ENCODE data around the gene NDUFC1. TPM values are rescaled to one million over a fixed set of nuclear protein-coding genes. Genes with fewer than 3 reads are reported as not detected.
A peak's percentile ranks its signal among the peaks of the same experiment; 100 is the strongest.

The NDUFC1 gene
- total and polyA plus RNA-seq, 5 donors from 2014 or later: 23.2 to 207 (median 178) TPM

GRCh38 chr4:139278912-139279759, 23.1 kb downstream of the NDUFC1 start:
- Histone ChIP-seq H3K27ac (ENCODE audit: insufficient read depth, low read length, poor library complexity, severe bottlenecking) (no peak overlapping the region), H3K4me1 (ENCODE audit: control insufficient read depth, insufficient read depth, low read length, poor library complexity, severe bottlenecking) (peaks cover 19% of the 10 kb centered on the region), H3K4me3 (ENCODE audit: low read depth, low read length) (peak overlapping the region; percentile 53), H3K36me3 (ENCODE audit: control insufficient read depth, insufficient read depth, low read length) (no peaks in the 10 kb centered on the region), H3K9me3 (ENCODE audit: control insufficient read depth in 2 of 2, low read length in 2 of 2) (peaks cover 0 to 3% of the 10 kb centered on the region in 2 experiments), H3K27me3 (ENCODE audit: control insufficient read depth, insufficient read depth, low read length) (peaks cover 42% of the 10 kb centered on the region)
- peak overlapping the region; percentile 11 to 78 (median 64) for H3K4me3 Mint-ChIP-seq
- no peak for ATAC-seq (ENCODE audit: low read depth in 2 of 2)
- H3K36me3 Mint-ChIP-seq: peaks cover 4% of the 10 kb centered on the region
- peaks cover 5 to 25% (median 12%) of the 10 kb centered on the region in 4 donors for H3K4me1 Mint-ChIP-seq
- no peak overlapping the region for H3K27ac Mint-ChIP-seq
- peaks cover 0 to 2% (median 0%) of the 10 kb centered on the region in 7 donors for H3K9me3 Mint-ChIP-seq
- peaks cover 75% of the 10 kb centered on the region for H3K27me3 Mint-ChIP-seq
- peak in 1 of 3 donors; percentile 9 for DNase-seq

- no peak overlapping the region for H3K27ac Mint-ChIP-seq
- H3K36me3 Mint-ChIP-seq: peaks cover 7% of the 10 kb centered on the region
- H3K27ac ChIP-seq (ENCODE audit: insufficient read depth, low read length, poor library complexity, severe bottlenecking): no peak overlapping the region
- peaks cover 5 to 25% (median 12%) of the 10 kb centered on the region in 4 donors for H3K4me1 Mint-ChIP-seq
- H3K27me3 ChIP-seq (ENCODE audit: control insufficient read depth, insufficient read depth, low read length): peaks cover 42% of the 10 kb centered on the region
- H3K36me3 ChIP-seq (ENCODE audit: control insufficient read depth, insufficient read depth, low read length): no peaks in the 10 kb centered on the region
- no peak for DNase-seq
- H3K4me1 ChIP-seq (ENCODE audit: control insufficient read depth, insufficient read depth, low read length, poor library complexity, severe bottlenecking): peaks cover 19% of the 10 kb centered on the region
- H3K9me3 ChIP-seq (ENCODE audit: control insufficient read depth in 2 of 2, low read length in 2 of 2): no peaks in the 10 kb centered on the region
- H3K27me3 Mint-ChIP-seq: peaks cover 73% of the 10 kb centered on the region
- ATAC-seq (ENCODE audit: low read depth in 2 of 2): no peak
- H3K4me3 ChIP-seq (ENCODE audit: low read depth, low read length): no peak overlapping the region
- H3K9me3 Mint-ChIP-seq: peaks cover 0 to 2% (median 0%) of the 10 kb centered on the region in 7 donors
- peak overlapping the region; percentile 11 to 78 (median 62) for H3K4me3 Mint-ChIP-seq
Observed at GRCh38 chr4:139278485-139278884, 23.8 kb downstream of the NDUFC1 start.

- H3K36me3 ChIP-seq (ENCODE audit: control insufficient read depth, insufficient read depth, low read length): no peaks in the 10 kb centered on the region
- Mint-ChIP-seq H3K4me3 (peak overlapping the region in 1 of 4 donors; percentile 43), H3K27ac (no peak overlapping the region), H3K36me3 (peaks cover 7% of the 10 kb centered on the region), H3K27me3 (peaks cover 44% of the 10 kb centered on the region), H3K4me1 (peaks cover 5 to 21% (median 10%) of the 10 kb centered on the region in 4 donors), H3K9me3 (peaks cover 0 to 2% (median 0%) of the 10 kb centered on the region in 7 donors)
- no peak overlapping the region for H3K27ac ChIP-seq (ENCODE audit: insufficient read depth, low read length, poor library complexity, severe bottlenecking)
- no peak overlapping the region for H3K4me3 ChIP-seq (ENCODE audit: low read depth, low read length)
- H3K4me1 ChIP-seq (ENCODE audit: control insufficient read depth, insufficient read depth, low read length, poor library complexity, severe bottlenecking): peaks cover 19% of the 10 kb centered on the region
- no peak for ATAC-seq (ENCODE audit: low read depth in 2 of 2)
- no peaks in the 10 kb centered on the region for H3K9me3 ChIP-seq (ENCODE audit: control insufficient read depth in 2 of 2, low read length in 2 of 2)
- peaks cover 30% of the 10 kb centered on the region for H3K27me3 ChIP-seq (ENCODE audit: control insufficient read depth, insufficient read depth, low read length)
- DNase-seq: no peak
Observed at GRCh38 chr4:139275281-139275735, 27.0 kb downstream of the NDUFC1 start.

GRCh38 chr4:139274790-139275189, 27.5 kb downstream of the NDUFC1 start:
- H3K9me3 Mint-ChIP-seq: peaks cover 0 to 2% (median 0%) of the 10 kb centered on the region in 7 donors
- H3K9me3 ChIP-seq (ENCODE audit: control insufficient read depth in 2 of 2, low read length in 2 of 2): no peaks in the 10 kb centered on the region
- H3K27ac Mint-ChIP-seq: no peak overlapping the region
- peaks cover 39% of the 10 kb centered on the region for H3K27me3 Mint-ChIP-seq
- H3K4me3 Mint-ChIP-seq: no peak overlapping the region
- no peak overlapping the region for H3K27ac ChIP-seq (ENCODE audit: insufficient read depth, low read length, poor library complexity, severe bottlenecking)
- DNase-seq (no peak), ATAC-seq (ENCODE audit: low read depth in 2 of 2) (no peak)
- H3K4me1 ChIP-seq (ENCODE audit: control insufficient read depth, insufficient read depth, low read length, poor library complexity, severe bottlenecking): peaks cover 14% of the 10 kb centered on the region
- H3K27me3 ChIP-seq (ENCODE audit: control insufficient read depth, insufficient read depth, low read length): peaks cover 29% of the 10 kb centered on the region
- no peaks in the 10 kb centered on the region for H3K36me3 ChIP-seq (ENCODE audit: control insufficient read depth, insufficient read depth, low read length)
- H3K4me1 Mint-ChIP-seq: peaks cover 5 to 16% (median 10%) of the 10 kb centered on the region in 4 donors
- H3K36me3 Mint-ChIP-seq: peaks cover 7% of the 10 kb centered on the region
- H3K4me3 ChIP-seq (ENCODE audit: low read depth, low read length): no peak overlapping the region

GRCh38 chr4:139273835-139274234, 28.4 kb downstream of the NDUFC1 start:
- ATAC-seq (ENCODE audit: low read depth in 2 of 2) (no peak), DNase-seq (no peak)
- Mint-ChIP-seq H3K4me3 (no peak overlapping the region), H3K4me1 (peaks cover 0 to 7% (median 4%) of the 10 kb centered on the region in 4 donors), H3K36me3 (peaks cover 7% of the 10 kb centered on the region), H3K27ac (no peak overlapping the region), H3K27me3 (peaks cover 30% of the 10 kb centered on the region), H3K9me3 (no peaks in the 10 kb centered on the region)
- H3K4me3 ChIP-seq (ENCODE audit: low read depth, low read length): no peak overlapping the region
- H3K4me1 ChIP-seq (ENCODE audit: control insufficient read depth, insufficient read depth, low read length, poor library complexity, severe bottlenecking): peaks cover 5% of the 10 kb centered on the region
- H3K27ac ChIP-seq (ENCODE audit: insufficient read depth, low read length, poor library complexity, severe bottlenecking): no peak overlapping the region
- no peaks in the 10 kb centered on the region for H3K36me3 ChIP-seq (ENCODE audit: control insufficient read depth, insufficient read depth, low read length)
- H3K9me3 ChIP-seq (ENCODE audit: control insufficient read depth in 2 of 2, low read length in 2 of 2): no peaks in the 10 kb centered on the region
- peaks cover 24% of the 10 kb centered on the region for H3K27me3 ChIP-seq (ENCODE audit: control insufficient read depth, insufficient read depth, low read length)

- Mint-ChIP-seq H3K27ac (peak overlapping the region in 1 of 3 donors; percentile 83), H3K27me3 (peaks cover 11% of the 10 kb centered on the region), H3K4me1 (peaks cover 7 to 18% (median 13%) of the 10 kb centered on the region in 4 donors), H3K9me3 (no peaks in the 10 kb centered on the region), H3K4me3 (peak overlapping the region in 2 of 4 donors; percentile 83 to 91), H3K36me3 (no peaks in the 10 kb centered on the region)
- Histone ChIP-seq H3K36me3 (ENCODE audit: control insufficient read depth, insufficient read depth, low read length) (no peaks in the 10 kb centered on the region), H3K4me1 (ENCODE audit: control insufficient read depth, insufficient read depth, low read length, poor library complexity, severe bottlenecking) (peaks cover 13% of the 10 kb centered on the region), H3K4me3 (ENCODE audit: low read depth, low read length) (peak overlapping the region; percentile 76), H3K9me3 (ENCODE audit: control insufficient read depth in 2 of 2, low read length in 2 of 2) (no peaks in the 10 kb centered on the region), H3K27ac (ENCODE audit: insufficient read depth, low read length, poor library complexity, severe bottlenecking) (no peak overlapping the region), H3K27me3 (ENCODE audit: control insufficient read depth, insufficient read depth, low read length) (no peaks in the 10 kb centered on the region)
- no peak for ATAC-seq (ENCODE audit: low read depth in 2 of 2)
- DNase-seq: no peak
Observed at GRCh38 chr4:139267301-139267700, 35.0 kb downstream of the NDUFC1 start.

- Mint-ChIP-seq H3K4me3 (peak overlapping the region; percentile 53 to 91 (median 86)), H3K4me1 (peaks cover 7 to 18% (median 13%) of the 10 kb centered on the region in 4 donors), H3K36me3 (no peaks in the 10 kb centered on the region), H3K27ac (peak overlapping the region; percentile 10 to 83 (median 54)), H3K9me3 (no peaks in the 10 kb centered on the region), H3K27me3 (peaks cover 11% of the 10 kb centered on the region)
- ATAC-seq (ENCODE audit: low read depth in 2 of 2): peak; percentile 80 to 90
- no peaks in the 10 kb centered on the region for H3K36me3 ChIP-seq (ENCODE audit: control insufficient read depth, insufficient read depth, low read length)
- DNase-seq: peak; percentile 32 to 82 (median 46)
- H3K9me3 ChIP-seq (ENCODE audit: control insufficient read depth in 2 of 2, low read length in 2 of 2): no peaks in the 10 kb centered on the region
- H3K4me3 ChIP-seq (ENCODE audit: low read depth, low read length): peak overlapping the region; percentile 76
- no peaks in the 10 kb centered on the region for H3K27me3 ChIP-seq (ENCODE audit: control insufficient read depth, insufficient read depth, low read length)
- peak overlapping the region; percentile 18 for H3K27ac ChIP-seq (ENCODE audit: insufficient read depth, low read length, poor library complexity, severe bottlenecking)
- H3K4me1 ChIP-seq (ENCODE audit: control insufficient read depth, insufficient read depth, low read length, poor library complexity, severe bottlenecking): peaks cover 13% of the 10 kb centered on the region
Observed at GRCh38 chr4:139266583-139267257, 35.6 kb downstream of the NDUFC1 start.

All from CD4-positive, CD25-positive, alpha-beta regulatory T cell (primary cell).